NCI-H69 (cell line): ENCODE data around the gene GID8.

ENCODE experiments used
- DNase-seq: peaks from one replicate; lab custom pipeline; 2025; lab: John Stamatoyannopoulos, UW

GID8 gene

GRCh38 chr20:62938105-62938888 lies at the start of gene GID8:
Gene GID8 (plus strand): TSS chr20:62938147. CDS start chr20:62941503, 3,356 bp downstream.
- DNase-seq, result peak; percentile 61

GRCh38 chr20:62888406-62888805 lies 49.5 kb upstream of the GID8 start:
- DNase-seq, result no peak

- no peak for DNase-seq
Measured at GRCh38 chr20:62888910-62889309, 49.0 kb upstream of the GID8 start.

GRCh38 chr20:62889411-62889810 lies 48.5 kb upstream of the GID8 start:
- DNase-seq, result no peak

- DNase-seq, result no peak
Measured at GRCh38 chr20:62889871-62890270, 48.1 kb upstream of the GID8 start.

GRCh38 chr20:62890444-62890843 lies 47.5 kb upstream of the GID8 start:
- no peak for DNase-seq

GRCh38 chr20:62891111-62891510 lies 46.8 kb upstream of the GID8 start:
- DNase-seq, result no peak

- DNase-seq, result no peak
Measured at GRCh38 chr20:62892348-62893304, 45.3 kb upstream of the GID8 start.

- no peak for DNase-seq
Measured at GRCh38 chr20:62893700-62894099, 44.2 kb upstream of the GID8 start.

GRCh38 chr20:62894261-62894660 lies 43.7 kb upstream of the GID8 start:
- DNase-seq, result no peak

- no peak for DNase-seq
Measured at GRCh38 chr20:62895539-62895938, 42.4 kb upstream of the GID8 start.

GRCh38 chr20:62896526-62896925 lies 41.4 kb upstream of the GID8 start:
- DNase-seq, result no peak

GRCh38 chr20:62897666-62898065 lies 40.3 kb upstream of the GID8 start:
- no peak for DNase-seq

GRCh38 chr20:62898093-62898964 lies 39.6 kb upstream of the GID8 start:
- DNase-seq, result no peak

- DNase-seq, result no peak
Measured at GRCh38 chr20:62898970-62899632, 38.8 kb upstream of the GID8 start.

- no peak for DNase-seq
Measured at GRCh38 chr20:62899633-62900051, 38.3 kb upstream of the GID8 start.

- peak; percentile 57 for DNase-seq
Measured at GRCh38 chr20:62900052-62900691, 37.8 kb upstream of the GID8 start.

- DNase-seq, result peak; percentile 21
Measured at GRCh38 chr20:62900692-62901584, 37.0 kb upstream of the GID8 start.

- DNase-seq, result no peak
Measured at GRCh38 chr20:62901891-62902290, 36.1 kb upstream of the GID8 start.
